Thyroid gland (tissue), 4 donors: ENCODE results near the gene TUBB1.

ENCODE experiments used
- CTCF ChIP-seq, 6 experiments: fragments of 200-600 bp in 3 of 6; fragments of 450-650 bp in 3 of 6; sonication (generic) in 3 of 6; IDR thresholded peaks; one replicate each; pipeline ENCODE4 v1.5.1; 2016 to 2019; ENCODE audit warnings: antibody characterized with exemption in 6 of 6, mild to moderate bottlenecking in 2 of 6, inconsistent platforms in 1 of 6, moderate library complexity in 1 of 6
- POLR2A ChIP-seq, 2 donors: fragments of 450-650 bp; IDR thresholded peaks; one replicate each; pipeline ENCODE4 v1.6.1; 2017; ENCODE audit warnings: antibody characterized with exemption in 2 of 2, mild to moderate bottlenecking in 2 of 2, moderate library complexity in 1 of 2

DNA sequence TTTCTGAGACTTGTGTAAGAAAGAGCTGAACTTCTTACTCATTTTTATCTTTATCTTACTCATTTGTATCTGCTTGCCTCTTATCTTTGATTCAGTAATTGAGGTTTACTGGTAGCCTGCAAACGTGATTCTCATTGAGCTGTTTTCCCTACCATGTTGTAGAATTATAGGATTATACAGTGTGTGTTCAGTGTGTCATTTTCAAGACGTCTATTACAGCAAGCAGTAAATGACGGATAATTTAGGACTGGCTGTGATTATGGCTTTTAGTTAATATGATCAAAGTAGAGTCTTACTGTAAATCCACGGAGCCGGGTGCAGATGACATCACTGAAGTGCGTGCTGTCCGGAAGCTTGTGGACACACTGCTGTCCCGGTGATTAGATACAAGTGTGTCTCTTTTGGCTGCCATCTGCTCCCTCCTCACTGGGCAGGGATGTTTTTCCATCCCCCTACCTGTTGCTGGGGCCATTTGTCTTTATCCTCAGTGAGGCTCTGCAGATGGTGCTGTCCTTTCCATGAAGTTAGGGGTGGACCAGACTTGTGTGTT lies 32.2 kb upstream of the TUBB1 start:
- TF ChIP-seq CTCF (IDR thresholded peaks at IDR 0.05) (no peak), POLR2A (IDR thresholded peaks at IDR 0.05) (no peak)
